DMS53 treated with DMSO at 0.1 percent for 48 hours (cell line): ENCODE results near the gene LYPLAL1.
"Not testable (repeated sequence)": the region's sequence is repeated elsewhere in the genome, so short reads cannot be mapped to it uniquely, and the experiment has no call there.

ENCODE experiments used
- DNase-seq: peaks from one replicate; lab custom pipeline; 2025; ENCODE audit not compliant: unreplicated experiment; lab: John Stamatoyannopoulos, UW

The LYPLAL1 gene

DNA sequence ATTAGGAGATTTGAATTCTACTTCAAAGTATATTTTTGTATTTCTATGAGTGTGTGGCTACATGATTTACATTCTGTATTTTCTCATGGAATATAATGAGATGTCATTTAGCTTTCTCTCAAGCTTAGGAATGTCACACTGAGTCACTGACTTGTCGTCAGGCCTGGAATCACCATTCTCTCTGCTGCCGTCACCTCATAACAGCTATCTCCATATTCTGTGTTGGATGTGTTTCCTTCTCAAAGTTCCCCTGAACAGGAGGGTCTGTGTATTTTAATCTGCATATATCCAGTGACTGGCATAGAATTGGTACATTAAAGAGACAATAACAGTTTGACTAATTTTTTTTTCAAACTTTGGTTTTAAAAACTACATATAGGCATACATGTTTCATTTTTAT, 35.9 kb downstream of the LYPLAL1 start:
- DNase-seq, result no peak

- peak; percentile 50 for DNase-seq
These were observed 36.4 kb downstream of the LYPLAL1 start for GRCh38 chr1:219210067-219210466.

DNA sequence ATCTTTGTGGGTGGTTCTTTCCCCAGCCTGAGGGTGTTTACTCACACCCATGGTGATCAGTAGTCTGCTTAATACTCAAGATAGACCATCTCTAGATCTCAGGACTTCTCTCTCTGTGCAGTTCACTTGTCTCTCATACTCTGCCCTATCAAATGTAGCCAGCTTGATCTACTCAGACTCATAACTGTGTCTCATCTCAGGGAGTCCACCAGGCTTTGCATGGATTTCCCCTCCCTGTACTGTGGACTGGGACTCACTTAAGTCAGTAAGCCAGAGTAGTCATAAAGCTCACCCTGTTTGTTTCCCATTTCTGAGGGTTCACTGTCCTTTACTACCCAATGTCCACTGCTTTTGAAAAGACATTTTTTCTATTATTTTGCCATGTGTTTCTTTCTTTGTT, 41.8 kb downstream of the LYPLAL1 start:
- DNase-seq, result no peak

- no peak for DNase-seq
These were observed 47.3 kb downstream of the LYPLAL1 start for GRCh38 chr1:219220945-219221344.

DNA sequence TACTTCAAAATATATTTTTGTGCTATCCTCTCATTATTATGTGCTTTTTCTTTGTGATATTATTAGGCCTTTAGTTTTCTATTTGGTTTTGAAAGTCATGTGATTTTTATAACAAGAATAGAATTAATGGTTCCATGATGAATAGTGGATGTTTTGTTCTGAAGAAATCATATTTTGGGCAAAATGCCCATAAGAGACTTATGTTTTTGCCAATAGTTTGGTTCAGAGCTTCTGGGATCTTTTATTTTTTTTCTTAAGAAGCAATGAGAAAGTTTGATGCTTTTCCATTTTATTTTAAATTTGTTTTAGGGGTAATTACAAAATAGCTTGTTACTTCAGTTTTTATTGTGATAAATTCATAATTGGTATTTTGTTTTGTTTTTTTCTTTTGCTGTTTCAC, 49.8 kb downstream of the LYPLAL1 start:
- no peak for DNase-seq

- DNase-seq, result no peak
These were observed 52.5 kb downstream of the LYPLAL1 start for GRCh38 chr1:219226196-219226595.

- DNase-seq, result no peak
These were observed 53.8 kb downstream of the LYPLAL1 start for GRCh38 chr1:219227360-219228057.

DNA sequence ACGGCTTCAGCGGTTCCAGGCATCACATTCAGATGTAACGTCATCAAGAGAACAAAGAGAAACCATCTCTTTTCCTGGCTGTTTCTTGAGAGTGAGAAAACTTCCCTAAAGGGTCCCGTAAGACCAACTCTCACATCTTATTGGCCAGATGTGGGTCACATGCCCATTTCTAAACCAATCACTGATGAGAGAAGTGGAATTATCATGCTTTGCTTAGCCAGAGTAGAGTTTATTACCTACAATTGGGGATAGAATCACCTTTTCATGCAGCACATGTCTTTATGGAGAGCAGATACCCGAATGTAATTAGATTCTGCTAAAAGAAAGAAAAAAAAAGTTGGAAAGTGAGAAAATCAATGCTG, 54.4 kb downstream of the LYPLAL1 start:
- no peak for DNase-seq

GRCh38 chr1:219232890-219233289, 59.2 kb downstream of the LYPLAL1 start:
- DNase-seq, result no peak

DNA sequence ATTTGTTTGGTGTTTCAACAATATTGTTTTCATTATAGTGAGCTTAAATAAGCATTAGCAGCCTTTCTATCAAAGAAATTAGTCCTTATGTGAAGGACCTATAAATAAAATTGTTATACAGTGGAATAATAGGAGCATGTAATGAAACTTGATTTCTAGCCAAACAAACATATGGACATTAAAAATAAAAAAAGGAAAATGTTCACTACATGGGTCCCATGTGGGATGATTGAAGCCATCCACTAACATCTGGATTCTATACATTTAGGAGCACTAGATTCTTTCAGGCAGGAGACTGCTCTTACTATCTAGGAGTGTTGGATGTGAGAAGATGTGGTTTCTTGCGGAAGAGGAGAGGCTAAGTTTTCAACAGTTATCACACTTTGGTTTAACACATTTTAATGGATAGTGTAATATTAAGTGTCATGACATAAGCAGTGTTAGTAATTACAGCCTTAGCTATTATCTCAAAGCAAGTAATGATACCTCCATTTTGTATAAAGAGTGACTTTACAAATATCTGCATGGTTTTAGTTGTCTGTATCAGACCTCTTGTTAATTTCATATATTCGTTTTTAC, 62.3 kb downstream of the LYPLAL1 start:
- DNase-seq, result no peak

DNA sequence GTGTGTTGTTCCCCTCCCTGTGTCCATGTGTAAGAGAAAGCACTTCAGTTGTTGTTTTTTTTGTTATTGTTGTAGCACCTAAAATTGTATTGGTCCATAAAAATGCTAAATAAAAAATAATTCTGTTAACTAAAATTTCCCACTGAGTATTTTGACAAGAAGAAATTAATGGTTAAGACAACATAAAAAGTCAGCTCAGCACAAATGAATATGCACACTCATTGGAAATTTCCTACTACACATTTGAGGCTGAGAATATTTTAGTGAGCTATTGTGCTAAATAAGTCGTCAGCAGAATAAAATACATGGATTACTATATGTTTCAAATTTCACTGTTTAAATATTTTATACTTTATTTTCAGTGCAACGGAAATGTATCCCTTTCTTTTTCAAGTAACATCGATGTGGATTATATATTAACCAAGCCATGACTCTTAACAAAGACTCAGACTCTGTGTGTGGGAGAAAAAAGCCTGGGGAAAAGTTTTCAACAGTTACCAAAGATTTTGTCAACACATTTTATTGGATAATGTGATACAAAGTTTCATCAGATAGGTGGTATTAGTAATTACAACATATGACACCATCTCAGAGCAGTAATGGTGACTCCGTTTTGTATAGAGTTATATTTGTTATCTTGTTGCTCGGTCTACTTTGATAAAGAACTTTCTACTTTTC, 63.4 kb downstream of the LYPLAL1 start:
- peak; percentile 34 for DNase-seq

- DNase-seq, result no peak
These were observed 65.8 kb downstream of the LYPLAL1 start for GRCh38 chr1:219239518-219239917.

GRCh38 chr1:219244864-219245263, 71.2 kb downstream of the LYPLAL1 start:
- DNase-seq, result no peak

- DNase-seq, result no peak
These were observed 73.8 kb downstream of the LYPLAL1 start for GRCh38 chr1:219247441-219247840.

GRCh38 chr1:219250468-219250867, 76.8 kb downstream of the LYPLAL1 start:
- not testable (repeated sequence) for DNase-seq

- DNase-seq, result no peak
These were observed 84.1 kb downstream of the LYPLAL1 start for GRCh38 chr1:219257751-219258150.

DNA sequence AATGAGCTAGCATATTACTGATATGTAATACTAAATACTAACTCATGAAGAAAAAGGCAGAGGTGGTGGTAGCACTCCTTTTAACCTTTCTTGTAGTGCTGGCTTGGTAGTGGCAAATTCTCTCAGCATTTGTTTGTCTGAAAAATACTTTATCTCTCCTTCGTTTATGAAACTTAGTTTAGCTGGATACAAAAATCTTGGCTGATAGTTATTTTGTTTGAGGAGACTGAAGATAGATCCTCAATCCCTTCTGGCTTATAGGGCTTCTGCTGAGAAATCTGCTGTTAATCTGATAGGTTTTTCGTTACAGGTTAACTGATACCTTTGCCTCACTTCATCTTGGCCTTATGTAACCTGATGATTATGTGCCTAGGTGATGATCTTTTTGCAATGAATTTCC, 87.8 kb downstream of the LYPLAL1 start:
- DNase-seq, result no peak
